Astrocyte of the spinal cord (primary cell): Measurements from ENCODE around the gene JAG1.

Experiments used
- DNase-seq: peaks from one replicate; pipeline ENCODE4 v3.0.0; 2011; ENCODE audit warnings: low read depth, low spot score
- H3K4me3 ChIP-seq: 2 replicates; pipeline ENCODE4 v1.5.1; 2011; ENCODE audit warnings: low read depth, mild to moderate bottlenecking, low read length, moderate library complexity
- CTCF ChIP-seq: IDR thresholded peaks from 2 replicates; pipeline ENCODE4 v1.5.1; 2012; ENCODE audit warnings: low read depth, mild to moderate bottlenecking, low read length, inconsistent platforms
- in situ Hi-C: cut with HindIII; loops from 2 replicates; pipeline ENCODE4 v1.10.0; 2017; ENCODE audit warnings: low sequenced_read_pairs

JAG1 gene

GRCh38 chr20:10665027-10665561 is 8.7 kb downstream of the JAG1 start:
- in situ Hi-C loops, result no loop called here

DNA sequence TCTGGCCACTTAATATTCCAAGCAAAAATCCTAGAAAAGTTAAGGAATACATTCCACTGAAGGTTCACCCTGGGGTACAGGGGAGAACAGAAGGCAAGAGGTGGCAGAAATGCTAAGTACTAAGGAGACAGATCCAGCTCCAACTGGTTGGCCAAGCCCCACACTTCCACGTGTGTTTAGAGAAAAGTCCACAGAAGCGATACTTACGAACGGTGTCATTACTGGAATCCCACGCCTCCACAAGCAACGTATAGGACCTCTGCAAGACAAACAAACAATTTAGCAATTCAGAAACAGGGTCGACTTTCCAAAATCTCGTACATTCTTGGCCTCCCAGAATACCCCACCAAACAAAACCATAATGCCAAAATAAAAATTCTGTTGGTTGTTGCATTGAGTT is 10.0 kb downstream of the JAG1 start:
- TF ChIP-seq CTCF, result no peak
- in situ Hi-C loops, result no loop called here
- no peak overlapping the region for H3K4me3 ChIP-seq
- DNase-seq, result no peak

More at GRCh38 chr20:10665027-10665561, 8.7 kb downstream of the JAG1 start:
- no peak for DNase-seq
- TF ChIP-seq CTCF, result no peak
- no peak overlapping the region for H3K4me3 ChIP-seq

- no peak overlapping the region for H3K4me3 ChIP-seq
- TF ChIP-seq CTCF, result no peak
- no peak for DNase-seq
- in situ Hi-C loops, result no loop called here
Observed at GRCh38 chr20:10662661-10663458, 10.9 kb downstream of the JAG1 start.

- in situ Hi-C loops, result no loop called here
- H3K4me3 ChIP-seq, result no peak overlapping the region
- DNase-seq, result no peak
- TF ChIP-seq CTCF, result no peak
Observed at GRCh38 chr20:10662151-10662550, 11.6 kb downstream of the JAG1 start.

DNA sequence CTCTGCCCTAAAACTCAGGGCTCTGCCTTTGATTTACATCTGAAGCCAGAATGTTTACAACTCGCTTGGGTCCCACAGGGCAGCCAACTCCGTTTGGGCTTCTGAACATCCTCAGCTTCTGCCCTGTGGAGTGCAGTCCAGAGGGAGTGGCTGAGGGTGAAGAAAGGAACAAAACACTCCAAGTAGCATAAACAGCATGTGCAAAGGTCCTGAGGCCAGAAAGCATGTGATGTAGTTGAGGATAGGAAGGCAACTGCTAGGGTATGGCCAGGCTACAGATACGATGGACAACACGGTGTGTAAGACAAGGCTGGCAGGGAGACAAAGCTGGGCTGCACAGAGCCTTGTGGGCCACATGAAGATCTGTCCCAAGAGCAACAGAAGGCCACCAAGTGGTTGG is 12.5 kb downstream of the JAG1 start:
- TF ChIP-seq CTCF, result no peak

GRCh38 chr20:10660661-10661060 is 13.1 kb downstream of the JAG1 start:
- no peak for TF ChIP-seq CTCF
- no peak for DNase-seq
- in situ Hi-C loops, result no loop called here
- H3K4me3 ChIP-seq, result no peak overlapping the region

More for the DNA sequence above, 12.5 kb downstream of the JAG1 start:
- no peak for DNase-seq
- no peak overlapping the region for H3K4me3 ChIP-seq
- in situ Hi-C loops, result no loop called here
